HG03520 (cell line): Measurements from ENCODE around the gene BSPRY.
"Not testable (repeated sequence)": the region's sequence is repeated elsewhere in the genome, so short reads cannot be mapped to it uniquely, and the experiment has no call there.

Experiments
- ATAC-seq: cut with Tn5 transposase; IDR thresholded peaks from one replicate; pipeline ENCODE4 v1.9.1; 2021; ENCODE audit warnings: mild to moderate bottlenecking, moderate library complexity; ENCODE audit not compliant: unreplicated experiment

Gene BSPRY

GRCh38 chr9:113340011-113340699 is 9.2 kb upstream of the BSPRY start, which contains the start of gene WDR31:
TSS of gene WDR31 (minus strand) at chr9:113340275. CDS start at chr9:113332022, 8,253 bp downstream.
- peak; percentile 97 for ATAC-seq

- ATAC-seq: no peak
These were observed 7.5 kb upstream of the BSPRY start for GRCh38 chr9:113341712-113342410.

GRCh38 chr9:113343732-113344231 is 5.6 kb upstream of the BSPRY start:
- ATAC-seq: no peak

- no peak for ATAC-seq
These were observed 4.2 kb upstream of the BSPRY start for GRCh38 chr9:113345190-113345589.

- ATAC-seq: no peak
These were observed 3.7 kb upstream of the BSPRY start for GRCh38 chr9:113345671-113346070.

GRCh38 chr9:113348437-113348836 is 904 bp upstream of the BSPRY start:
- ATAC-seq: no peak

GRCh38 chr9:113349066-113349444 is 286 bp upstream of the BSPRY start:
- no peak for ATAC-seq

- no peak for ATAC-seq
These were observed 843 bp downstream of the BSPRY start for GRCh38 chr9:113350107-113350661.

- ATAC-seq: no peak
These were observed 1.6 kb downstream of the BSPRY start for GRCh38 chr9:113350937-113351336.

- no peak for ATAC-seq
These were observed 2.7 kb downstream of the BSPRY start for GRCh38 chr9:113352006-113352405.

GRCh38 chr9:113352411-113352810 is 3.1 kb downstream of the BSPRY start:
- no peak for ATAC-seq

- ATAC-seq: no peak
These were observed 5.8 kb downstream of the BSPRY start for GRCh38 chr9:113355040-113355596.

GRCh38 chr9:113356686-113357292 is 7.4 kb downstream of the BSPRY start:
- no peak for ATAC-seq

- no peak for ATAC-seq
These were observed 10.0 kb downstream of the BSPRY start for GRCh38 chr9:113359385-113359784.

- ATAC-seq: no peak
These were observed 11.0 kb downstream of the BSPRY start for GRCh38 chr9:113360242-113360842.

GRCh38 chr9:113361304-113362018 is 12.1 kb downstream of the BSPRY start:
- no peak for ATAC-seq

GRCh38 chr9:113363336-113363735 is 14.0 kb downstream of the BSPRY start:
- ATAC-seq: no peak

GRCh38 chr9:113364951-113365350 is 15.6 kb downstream of the BSPRY start:
- ATAC-seq: no peak

- not testable (repeated sequence) for ATAC-seq
These were observed 16.3 kb downstream of the BSPRY start for GRCh38 chr9:113365652-113366051.

- no peak for ATAC-seq
These were observed 19.1 kb downstream of the BSPRY start for GRCh38 chr9:113368348-113368981.
